Esophagus muscularis mucosa (tissue), 4 donors: ENCODE results near the gene HADHA. TPM values are rescaled to one million over a fixed set of nuclear protein-coding genes. Genes with fewer than 3 reads are reported as not detected.
A peak's percentile ranks its signal among the peaks of the same experiment; 100 is the strongest.

Source experiments
- DNase-seq: peaks from one replicate; pipeline ENCODE4 v3.0.0-alpha.2; 2017; ENCODE audit errors: extremely low spot score
- H3K27ac ChIP-seq, 4 donors: fragments of 200-600 bp; sonication (generic); replicated peaks in 1 of 4; 1 replicate in 3 of 4; 2 replicates in 1 of 4; pipeline ENCODE4 v1.5.1; 2016 to 2019; ENCODE audit warnings: mild to moderate bottlenecking in 1 of 4
- H3K27me3 ChIP-seq, 4 donors: fragments of 200-600 bp; sonication (generic); one replicate each; pipeline versions ENCODE4 v1.5.1 to v1.6.0; 2016 to 2019
- H3K36me3 ChIP-seq, 4 donors: fragments of 200-600 bp; sonication (generic); one replicate each; pipeline ENCODE4 v1.5.1; 2016 to 2019
- H3K4me1 ChIP-seq, 4 donors: fragments of 200-600 bp; sonication (generic); one replicate each; pipeline ENCODE4 v1.5.1; 2016 to 2019
- H3K4me3 ChIP-seq, 4 donors: fragments of 200-600 bp; sonication (generic); 1 replicate in 2 of 4; 2 replicates in 2 of 4; pipeline ENCODE4 v1.5.1; 2016 to 2019; ENCODE audit warnings: mild to moderate bottlenecking in 4 of 4, moderate library complexity in 1 of 4
- H3K9me3 ChIP-seq, 4 donors: fragments of 200-600 bp; sonication (generic); 1 replicate in 3 of 4; 2 replicates in 1 of 4; pipeline ENCODE4 v1.5.1; 2016 to 2019
- EP300 ChIP-seq: sonication (generic); formaldehyde crosslinking; IDR thresholded peaks from one replicate; pipeline ENCODE4 v1.6.1; 2017; ENCODE audit warnings: antibody characterized with exemption
- POLR2A ChIP-seq: fragments of 450-650 bp; IDR thresholded peaks from one replicate; pipeline ENCODE4 v1.6.1; 2017; ENCODE audit warnings: antibody characterized with exemption, moderate library complexity, mild to moderate bottlenecking, low read depth
- POLR2AphosphoS5 ChIP-seq, 2 donors: sonication (generic); formaldehyde crosslinking; IDR thresholded peaks; one replicate each; pipeline ENCODE4 v1.6.1; 2017; ENCODE audit warnings: antibody characterized with exemption in 2 of 2
- WGBS: methylation state at CpG from one replicate; pipeline ENCODE4 v1.1.5; 2018; 5-methylcytosine and 5-hydroxymethylcytosine counted together
- intact Hi-C: fragments of 100-400 bp; cut with DNase I; formaldehyde crosslinking; loops from one replicate; pipeline ENCODE4 v1.15.1; 2023
- total RNA-seq, 4 donors: library from RNA; depleted of rRNA; stranded (reverse); fragments of >200 nt; gene quantifications; one replicate each; pipeline versions ENCODE4 v1.1.0 to v1.2.1, GENCODE V29; 2016
- TF ChIP-seq, protein P1 (sequence below), 3 experiments: fragments of 200-600 bp in 2 of 3; fragments of 450-650 bp in 1 of 3; sonication (generic) in 2 of 3; IDR thresholded peaks; one replicate each; pipeline ENCODE4 v1.5.1; 2017 to 2019; ENCODE audit warnings: antibody characterized with exemption in 3 of 3, mild to moderate bottlenecking in 2 of 3, moderate library complexity in 1 of 3

HADHA gene
- total RNA-seq, 4 donors from 2014 or later, result 155 to 266 (median 175) TPM

DNA sequence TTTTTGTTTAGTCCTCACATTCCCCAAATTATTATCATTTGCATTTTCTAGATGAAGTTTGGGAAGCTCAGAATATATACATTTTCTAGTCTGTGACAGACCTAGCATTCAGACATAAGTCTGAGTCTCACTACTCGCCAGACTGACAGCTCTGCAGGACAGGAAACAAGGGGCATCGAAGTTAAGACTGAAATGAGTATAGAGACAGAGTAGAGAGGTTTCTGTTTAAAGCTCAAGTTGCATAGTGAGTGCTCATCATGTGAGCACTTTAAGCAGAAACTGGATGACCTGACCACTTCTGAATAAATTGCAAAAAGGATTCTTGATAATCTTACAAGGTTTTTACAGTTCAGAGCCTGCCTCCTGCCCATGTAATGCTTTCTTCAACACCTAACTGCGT lies 1.4 kb upstream of the HADHA start:
- DNase-seq, result no peak
- no peaks in the 10 kb centered on the region for H3K27me3 ChIP-seq
- H3K4me1 ChIP-seq, result peaks cover 31 to 77% (median 68%) of the 10 kb centered on the region in 4 donors
- H3K9me3 ChIP-seq, result no peaks in the 10 kb centered on the region
- intact Hi-C loops, result loop anchor here (2.0 kb wide), 1 partner anchor 53 kb away; no protein-coding TSS in a partner anchor
- WGBS, result 20% methylated on average over 3 of the region's 3 CpGs
- peak overlapping the region; percentile 94 to 98 (median 94) for H3K27ac ChIP-seq
- H3K36me3 ChIP-seq, result no peaks in the 10 kb centered on the region
- H3K4me3 ChIP-seq, result peak overlapping the region; percentile 79 to 91 (median 84)
- TF ChIP-seq POLR2A (no peak), POLR2AphosphoS5 (IDR thresholded peaks at IDR 0.05) (peak in 1 of 2 donors; percentile 16)
- TF ChIP-seq, protein P1, sequence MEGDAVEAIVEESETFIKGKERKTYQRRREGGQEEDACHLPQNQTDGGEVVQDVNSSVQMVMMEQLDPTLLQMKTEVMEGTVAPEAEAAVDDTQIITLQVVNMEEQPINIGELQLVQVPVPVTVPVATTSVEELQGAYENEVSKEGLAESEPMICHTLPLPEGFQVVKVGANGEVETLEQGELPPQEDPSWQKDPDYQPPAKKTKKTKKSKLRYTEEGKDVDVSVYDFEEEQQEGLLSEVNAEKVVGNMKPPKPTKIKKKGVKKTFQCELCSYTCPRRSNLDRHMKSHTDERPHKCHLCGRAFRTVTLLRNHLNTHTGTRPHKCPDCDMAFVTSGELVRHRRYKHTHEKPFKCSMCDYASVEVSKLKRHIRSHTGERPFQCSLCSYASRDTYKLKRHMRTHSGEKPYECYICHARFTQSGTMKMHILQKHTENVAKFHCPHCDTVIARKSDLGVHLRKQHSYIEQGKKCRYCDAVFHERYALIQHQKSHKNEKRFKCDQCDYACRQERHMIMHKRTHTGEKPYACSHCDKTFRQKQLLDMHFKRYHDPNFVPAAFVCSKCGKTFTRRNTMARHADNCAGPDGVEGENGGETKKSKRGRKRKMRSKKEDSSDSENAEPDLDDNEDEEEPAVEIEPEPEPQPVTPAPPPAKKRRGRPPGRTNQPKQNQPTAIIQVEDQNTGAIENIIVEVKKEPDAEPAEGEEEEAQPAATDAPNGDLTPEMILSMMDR (IDR thresholded peaks at IDR 0.05), result no peak

DNA sequence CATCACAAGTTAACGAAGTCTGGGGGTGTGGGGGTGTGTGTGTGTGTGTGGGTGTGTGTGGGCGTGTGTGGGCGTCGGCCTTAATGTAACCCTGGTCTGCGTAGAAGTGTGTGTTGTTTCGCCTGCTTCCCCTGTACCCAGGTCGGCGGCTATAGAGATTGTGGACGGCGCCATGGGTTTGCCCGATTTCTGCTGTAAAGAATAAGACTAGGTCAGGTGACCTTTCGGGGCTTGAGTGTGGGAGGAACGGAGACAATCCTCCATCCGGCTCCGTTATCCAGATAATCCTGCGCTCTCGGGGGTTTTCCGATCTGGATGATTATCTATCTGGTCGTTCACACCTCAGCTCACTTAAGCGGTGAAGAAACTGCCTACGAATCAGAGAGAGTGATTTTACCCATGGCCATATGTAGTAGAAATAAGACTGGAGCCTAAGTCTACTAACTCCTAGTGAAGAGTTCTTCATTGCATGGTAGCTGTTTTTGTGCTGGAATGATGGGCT lies 850 bp upstream of the HADHA start:
- H3K36me3 ChIP-seq, result no peaks in the 10 kb centered on the region
- peak overlapping the region; percentile 94 to 98 (median 94) for H3K27ac ChIP-seq
- H3K9me3 ChIP-seq, result no peaks in the 10 kb centered on the region
- H3K4me3 ChIP-seq, result peak overlapping the region; percentile 79 to 91 (median 84)
- intact Hi-C loops, result loop anchor here (2.0 kb wide), 1 partner anchor 54 kb away; no protein-coding TSS in a partner anchor
- no peak for TF ChIP-seq EP300
- TF ChIP-seq POLR2AphosphoS5 (IDR thresholded peaks at IDR 0.05), result no peak
- TF ChIP-seq POLR2A, result no peak
- TF ChIP-seq, protein P1 (IDR thresholded peaks at IDR 0.05), result no peak
- no peak for DNase-seq
- WGBS, result under 1% methylated on average over 20 of the region's 21 CpGs
- peaks cover 32 to 78% (median 71%) of the 10 kb centered on the region in 4 donors for H3K4me1 ChIP-seq
- H3K27me3 ChIP-seq, result no peaks in the 10 kb centered on the region

DNA sequence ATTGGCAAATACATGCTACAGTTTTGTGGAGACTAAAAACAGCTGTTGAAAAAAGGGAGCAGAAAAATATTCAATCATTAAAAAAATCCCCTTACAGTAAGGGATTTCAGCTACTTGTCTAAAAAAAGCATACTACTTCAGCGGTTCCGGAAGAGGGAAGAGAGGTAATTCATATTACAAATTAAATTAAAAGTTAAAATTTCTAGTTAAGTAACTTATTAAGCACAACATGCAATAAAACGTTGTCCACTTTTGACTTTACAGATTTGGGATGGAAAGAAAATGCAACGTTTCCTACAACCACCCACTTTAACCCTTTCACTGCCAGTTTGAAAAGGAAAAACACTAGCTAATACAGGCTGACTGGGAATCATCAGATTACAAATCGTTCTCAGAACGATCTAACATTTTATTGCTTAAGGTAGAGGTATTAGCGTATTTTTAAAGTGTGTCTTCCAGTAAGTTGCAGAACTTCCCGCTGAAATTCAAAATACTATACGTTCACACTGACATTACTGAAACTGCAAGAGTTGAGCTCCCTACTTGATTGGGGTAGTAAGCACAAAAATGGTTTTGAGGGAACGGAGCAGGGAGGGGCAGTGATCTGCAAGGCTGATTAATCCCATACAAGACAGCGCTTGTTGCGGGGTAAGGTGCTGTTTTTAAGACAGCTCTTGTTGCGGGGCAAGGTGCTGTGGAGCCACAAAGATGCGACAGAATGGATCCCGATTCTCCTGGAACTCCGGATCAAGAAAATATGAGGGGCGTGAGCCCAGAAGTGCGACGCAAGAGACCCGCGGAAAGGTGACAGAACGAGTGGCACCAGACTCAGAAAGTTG lies 743 bp downstream of the HADHA start:
- Histone ChIP-seq H3K4me1 (peaks cover 37 to 81% (median 74%) of the 10 kb centered on the region in 4 donors), H3K4me3 (peak overlapping the region; percentile 79 to 91 (median 84)), H3K9me3 (no peaks in the 10 kb centered on the region), H3K27me3 (no peaks in the 10 kb centered on the region), H3K36me3 (peaks cover 0 to 5% (median under 1%) of the 10 kb centered on the region in 4 donors), H3K27ac (peak overlapping the region; percentile 94 to 98 (median 94))
- TF ChIP-seq, protein P1 (IDR thresholded peaks at IDR 0.05), result no peak
- TF ChIP-seq POLR2AphosphoS5 (IDR thresholded peaks at IDR 0.05) (no peak), POLR2A (no peak), EP300 (no peak)
- WGBS, result under 1% methylated on average over 22 of the region's 22 CpGs
- intact Hi-C loops, result loop anchor here (2.0 to 5.0 kb wide), 3 partner anchors 34 to 104 kb away; partner anchors contain the start of genes ADGRF3 and SELENOI
- no peak for DNase-seq

DNA sequence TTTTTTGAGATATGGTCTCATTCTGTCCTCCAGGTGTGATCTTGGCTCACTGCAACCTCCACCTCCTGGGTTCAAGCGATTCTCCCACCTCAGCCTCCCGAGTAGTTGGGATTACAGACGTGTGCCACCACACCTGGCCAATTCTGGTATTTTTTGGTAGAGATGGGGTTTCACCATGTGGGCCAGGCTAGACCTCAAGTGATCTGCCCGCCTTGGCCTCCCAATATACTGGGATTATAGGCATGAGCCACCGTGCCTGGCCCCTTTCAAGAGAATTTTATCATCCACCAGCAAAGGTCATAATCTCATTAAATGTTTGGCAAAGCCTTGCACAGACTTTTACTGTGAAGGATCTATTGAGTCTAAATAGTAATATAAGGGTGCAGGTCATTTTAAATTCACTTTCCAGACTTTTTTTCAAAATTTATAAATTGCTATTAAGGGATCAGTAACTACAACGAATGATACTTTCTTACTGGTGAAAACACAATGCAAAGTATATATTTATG lies 2.5 kb downstream of the HADHA start:
- Histone ChIP-seq H3K36me3 (peaks cover 6 to 22% (median 12%) of the 10 kb centered on the region in 4 donors), H3K27me3 (no peaks in the 10 kb centered on the region), H3K27ac (no peak overlapping the region), H3K4me1 (peaks cover 42 to 76% (median 71%) of the 10 kb centered on the region in 4 donors), H3K4me3 (no peak overlapping the region), H3K9me3 (no peaks in the 10 kb centered on the region)
- TF ChIP-seq, protein P1 (IDR thresholded peaks at IDR 0.05), result no peak
- no peak for TF ChIP-seq POLR2AphosphoS5 (IDR thresholded peaks at IDR 0.05)
- TF ChIP-seq EP300, result no peak
- no peak for TF ChIP-seq POLR2A
- intact Hi-C loops, result loop anchor here (5.0 kb wide), 2 partner anchors 35 to 105 kb away; partner anchors contain the start of genes ADGRF3 and SELENOI
- DNase-seq, result no peak
- 78% methylated on average over 6 of the region's 6 CpGs for WGBS
